ENCODE results near the gene OSCP1. TPM values are rescaled to one million over a fixed set of nuclear protein-coding genes. Genes with fewer than 3 reads are reported as not detected.

Gene OSCP1
- total RNA-seq, 2 donors from 2014 or later: 0.99 TPM; not detected in 1

GRCh38 chr1:36401602-36402503 is 48.4 kb downstream of the OSCP1 start:
- Mint-ChIP-seq H3K4me1 (peaks cover 24% of the 10 kb centered on the region), H3K36me3 (ENCODE audit: low read depth) (peaks cover 3% of the 10 kb centered on the region), H3K27me3 (no peaks in the 10 kb centered on the region), H3K4me3 (peak overlapping the region; percentile 85), H3K27ac (peak overlapping the region; percentile 67)
- ATAC-seq: no peak
- DNase-seq: no peak
- H3K9me3 ChIP-seq (ENCODE audit: control insufficient read depth, low read length, poor library complexity, severe bottlenecking): no peaks in the 10 kb centered on the region

GRCh38 chr1:36400825-36401601 is 49.2 kb downstream of the OSCP1 start:
- H3K27me3 Mint-ChIP-seq: no peaks in the 10 kb centered on the region
- H3K4me1 Mint-ChIP-seq: peaks cover 22% of the 10 kb centered on the region
- H3K4me3 Mint-ChIP-seq: peak overlapping the region; percentile 85
- H3K27ac Mint-ChIP-seq: peak overlapping the region; percentile 67
- no peaks in the 10 kb centered on the region for H3K9me3 ChIP-seq (ENCODE audit: control insufficient read depth, low read length, poor library complexity, severe bottlenecking)
- ATAC-seq: peak; percentile 79
- peaks cover 3% of the 10 kb centered on the region for H3K36me3 Mint-ChIP-seq (ENCODE audit: low read depth)
- peak in 1 of 3 donors; percentile 45 for DNase-seq

GRCh38 chr1:36400514-36400824 is 49.8 kb downstream of the OSCP1 start:
- Mint-ChIP-seq H3K4me3 (peak overlapping the region; percentile 85), H3K27me3 (no peaks in the 10 kb centered on the region), H3K36me3 (ENCODE audit: low read depth) (peaks cover 3% of the 10 kb centered on the region), H3K4me1 (peaks cover 22% of the 10 kb centered on the region), H3K27ac (peak overlapping the region; percentile 67)
- DNase-seq (peak in 1 of 3 donors; percentile 10), ATAC-seq (peak; percentile 7)
- H3K9me3 ChIP-seq (ENCODE audit: control insufficient read depth, low read length, poor library complexity, severe bottlenecking): no peaks in the 10 kb centered on the region

- no peak for ATAC-seq
- no peaks in the 10 kb centered on the region for H3K27me3 Mint-ChIP-seq
- peaks cover 24% of the 10 kb centered on the region for H3K4me1 Mint-ChIP-seq
- peak overlapping the region; percentile 99 for H3K27ac Mint-ChIP-seq
- H3K4me3 Mint-ChIP-seq: peak overlapping the region; percentile 100
- DNase-seq: no peak
- H3K36me3 Mint-ChIP-seq (ENCODE audit: low read depth): peaks cover 3% of the 10 kb centered on the region
- H3K9me3 ChIP-seq (ENCODE audit: control insufficient read depth, low read length, poor library complexity, severe bottlenecking): no peaks in the 10 kb centered on the region
Measured at GRCh38 chr1:36398370-36398977, 51.8 kb downstream of the OSCP1 start.

- H3K4me3 Mint-ChIP-seq: peak within 1 kb of the TSS; percentile 100
- no peaks in the 10 kb centered on the region for H3K27me3 Mint-ChIP-seq
- H3K9me3 ChIP-seq (ENCODE audit: control insufficient read depth, low read length, poor library complexity, severe bottlenecking): no peaks in the 10 kb centered on the region
- H3K27ac Mint-ChIP-seq: peak within 1 kb of the TSS; percentile 99
- DNase-seq (peak; percentile 79 to 82 (median 81)), ATAC-seq (peak; percentile 81)
- peaks cover 3% of the 10 kb centered on the region for H3K36me3 Mint-ChIP-seq (ENCODE audit: low read depth)
- H3K4me1 Mint-ChIP-seq: peaks cover 27% of the 10 kb centered on the region
Measured at GRCh38 chr1:36397378-36398230, 52.6 kb downstream of the OSCP1 start, which contains the start of gene LSM10. Gene LSM10 (minus strand): TSS chr1:36397908. CDS start chr1:36394129, 3,779 bp downstream.

DNA sequence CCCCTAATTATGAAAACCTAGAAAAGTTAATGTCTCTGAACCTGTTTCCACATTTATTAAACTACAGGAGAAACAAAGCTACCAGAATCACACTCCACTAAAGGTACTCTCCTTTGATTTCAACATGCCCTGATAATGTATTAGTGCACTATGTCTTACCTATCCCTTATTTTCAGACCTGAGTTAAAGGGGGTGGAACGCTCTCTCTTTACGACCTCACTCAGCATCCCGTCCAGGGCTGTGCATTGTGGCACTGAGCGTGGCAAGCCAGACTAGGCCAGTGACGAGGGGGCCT is 53.2 kb downstream of the OSCP1 start:
- Mint-ChIP-seq H3K36me3 (ENCODE audit: low read depth) (peaks cover 6% of the 10 kb centered on the region), H3K27ac (peak overlapping the region; percentile 99), H3K4me3 (peak overlapping the region; percentile 100), H3K4me1 (peaks cover 26% of the 10 kb centered on the region), H3K27me3 (no peaks in the 10 kb centered on the region)
- ATAC-seq (peak; percentile 41), DNase-seq (no peak)
- H3K9me3 ChIP-seq (ENCODE audit: control insufficient read depth, low read length, poor library complexity, severe bottlenecking): no peaks in the 10 kb centered on the region

- ATAC-seq (no peak), DNase-seq (no peak)
- Mint-ChIP-seq H3K27me3 (no peaks in the 10 kb centered on the region), H3K36me3 (ENCODE audit: low read depth) (peaks cover 7% of the 10 kb centered on the region), H3K27ac (peak overlapping the region; percentile 99), H3K4me1 (peaks cover 26% of the 10 kb centered on the region), H3K4me3 (peak overlapping the region; percentile 100)
- H3K9me3 ChIP-seq (ENCODE audit: control insufficient read depth, low read length, poor library complexity, severe bottlenecking): no peaks in the 10 kb centered on the region
Measured at GRCh38 chr1:36396359-36396758, 53.9 kb downstream of the OSCP1 start.

GRCh38 chr1:36393686-36394085 is 56.6 kb downstream of the OSCP1 start:
- Mint-ChIP-seq H3K36me3 (ENCODE audit: low read depth) (peaks cover 10% of the 10 kb centered on the region), H3K4me1 (peaks cover 26% of the 10 kb centered on the region), H3K4me3 (no peak overlapping the region), H3K27ac (no peak overlapping the region), H3K27me3 (no peaks in the 10 kb centered on the region)
- no peaks in the 10 kb centered on the region for H3K9me3 ChIP-seq (ENCODE audit: control insufficient read depth, low read length, poor library complexity, severe bottlenecking)
- DNase-seq (no peak), ATAC-seq (no peak)

- Mint-ChIP-seq H3K36me3 (ENCODE audit: low read depth) (peaks cover 9% of the 10 kb centered on the region), H3K27ac (no peak overlapping the region), H3K4me3 (no peak overlapping the region), H3K4me1 (peaks cover 23% of the 10 kb centered on the region), H3K27me3 (no peaks in the 10 kb centered on the region)
- H3K9me3 ChIP-seq (ENCODE audit: control insufficient read depth, low read length, poor library complexity, severe bottlenecking): no peaks in the 10 kb centered on the region
- DNase-seq (no peak), ATAC-seq (no peak)
Measured at GRCh38 chr1:36392836-36393235, 57.4 kb downstream of the OSCP1 start.

GRCh38 chr1:36391271-36391670 is 59.0 kb downstream of the OSCP1 start:
- Mint-ChIP-seq H3K27me3 (no peaks in the 10 kb centered on the region), H3K36me3 (ENCODE audit: low read depth) (peaks cover 6% of the 10 kb centered on the region), H3K4me1 (peaks cover 20% of the 10 kb centered on the region), H3K27ac (peak overlapping the region; percentile 51), H3K4me3 (no peak overlapping the region)
- no peaks in the 10 kb centered on the region for H3K9me3 ChIP-seq (ENCODE audit: control insufficient read depth, low read length, poor library complexity, severe bottlenecking)
- DNase-seq: no peak
- ATAC-seq: no peak

GRCh38 chr1:36390411-36390810 is 59.8 kb downstream of the OSCP1 start:
- Mint-ChIP-seq H3K36me3 (ENCODE audit: low read depth) (peaks cover 6% of the 10 kb centered on the region), H3K4me3 (no peak overlapping the region), H3K4me1 (peaks cover 20% of the 10 kb centered on the region), H3K27me3 (no peaks in the 10 kb centered on the region), H3K27ac (peak overlapping the region; percentile 51)
- no peaks in the 10 kb centered on the region for H3K9me3 ChIP-seq (ENCODE audit: control insufficient read depth, low read length, poor library complexity, severe bottlenecking)
- ATAC-seq (no peak), DNase-seq (no peak)

DNA sequence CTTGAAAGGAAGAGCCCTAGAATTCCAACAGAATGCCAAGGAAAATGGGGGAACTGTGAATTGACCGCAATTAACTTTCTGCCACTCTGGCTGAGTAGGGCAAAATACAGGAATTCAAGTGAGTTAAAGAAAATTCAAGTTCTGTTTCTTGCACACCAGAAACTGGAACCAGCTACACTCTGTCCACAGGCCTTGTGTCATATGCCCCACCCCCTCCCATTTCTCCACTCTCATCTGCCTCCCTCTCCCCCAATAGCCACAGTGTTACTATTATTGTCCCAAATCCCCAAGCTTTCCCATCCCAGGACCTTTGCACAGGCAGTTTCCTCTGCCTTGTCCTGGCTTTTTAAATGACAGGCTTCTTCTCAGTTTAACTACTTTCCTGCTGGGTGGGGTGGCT is 60.3 kb downstream of the OSCP1 start:
- no peaks in the 10 kb centered on the region for H3K9me3 ChIP-seq (ENCODE audit: control insufficient read depth, low read length, poor library complexity, severe bottlenecking)
- ATAC-seq: no peak
- Mint-ChIP-seq H3K27ac (peak overlapping the region; percentile 51), H3K4me1 (peaks cover 20% of the 10 kb centered on the region), H3K36me3 (ENCODE audit: low read depth) (peaks cover 6% of the 10 kb centered on the region), H3K4me3 (no peak overlapping the region), H3K27me3 (no peaks in the 10 kb centered on the region)
- DNase-seq: no peak
